GM12878 (cell line): ENCODE results near the gene BBOX1.

Experiments used
- EZH2 ChIP-seq: IDR thresholded peaks from 2 replicates; pipeline ENCODE4 v1.6.1; 2012; ENCODE audit warnings: low read depth, mild to moderate bottlenecking, control low read depth, inconsistent platforms, low read length, borderline replicate concordance; ENCODE audit not compliant: control insufficient read depth
- HDAC2 ChIP-seq: fragments of 200-600 bp; sonication (generic); IDR thresholded peaks from 2 replicates; pipeline ENCODE4 v1.6.1; 2017
- SPI1 ChIP-seq: IDR thresholded peaks from 2 replicates; pipeline ENCODE4 v1.6.1; 2011; ENCODE audit warnings: low read depth, mild to moderate bottlenecking, low read length, moderate library complexity, borderline replicate concordance; ENCODE audit not compliant: insufficient read depth
- TCF12 ChIP-seq: IDR thresholded peaks from 2 replicates; pipeline ENCODE4 v1.6.1; 2011; ENCODE audit warnings: low read depth, mild to moderate bottlenecking, low read length
- YY1 ChIP-seq: IDR thresholded peaks from 2 replicates; pipeline ENCODE4 v1.6.1; 2011; ENCODE audit warnings: low read depth, mild to moderate bottlenecking, low read length
- TF ChIP-seq, protein P1 (sequence below): IDR thresholded peaks from 2 replicates; pipeline ENCODE4 v1.6.1; 2011; ENCODE audit warnings: low read depth, mild to moderate bottlenecking, low read length, moderate library complexity, borderline replicate concordance; ENCODE audit errors: extremely low read depth
- TF ChIP-seq, protein P2 (sequence below): fragments of 450-650 bp; IDR thresholded peaks from 2 replicates; pipeline ENCODE4 v1.6.1; 2016; ENCODE audit warnings: mild to moderate bottlenecking, moderate library complexity, borderline replicate concordance
- TF ChIP-seq, protein P3 (sequence below): IDR thresholded peaks from 2 replicates; pipeline ENCODE4 v1.6.1; 2011; ENCODE audit warnings: borderline replicate concordance, low read depth, mild to moderate bottlenecking, moderate library complexity, mixed read lengths, low read length; ENCODE audit not compliant: insufficient read depth; ENCODE audit errors: extremely low read length
- TF ChIP-seq, protein P4 (sequence below), 3 experiments: IDR thresholded peaks in 2 of 3; conservative IDR thresholded peaks in 1 of 3; 2 replicates each; pipeline ENCODE4 v1.5.1; 2011; ENCODE audit warnings: low read depth in 3 of 3, low read length in 3 of 3, mild to moderate bottlenecking in 3 of 3, control low read depth in 2 of 3, moderate library complexity in 2 of 3, inconsistent platforms in 1 of 3, mixed read lengths in 1 of 3; ENCODE audit not compliant: control insufficient read depth in 2 of 3, insufficient read depth in 1 of 3; ENCODE audit errors: extremely low read depth in 1 of 3

DNA sequence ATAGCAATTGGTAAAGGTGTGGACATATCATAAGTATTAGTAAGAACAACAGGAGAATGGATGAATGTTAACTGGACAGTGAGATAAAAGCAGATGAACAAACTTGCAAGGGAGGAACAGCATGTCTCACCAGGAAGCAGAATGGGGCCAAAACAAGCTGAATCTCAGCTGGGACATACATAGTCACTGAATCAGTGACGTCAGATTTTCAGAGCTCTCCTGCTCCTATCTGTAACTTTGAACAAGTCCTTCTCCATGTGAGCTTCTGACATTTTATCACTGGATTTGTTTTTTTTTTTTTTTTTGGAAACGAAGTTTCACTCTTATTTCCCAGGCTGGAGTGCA, 118.7 kb downstream of the BBOX1 start:
- TF ChIP-seq, protein P1, sequence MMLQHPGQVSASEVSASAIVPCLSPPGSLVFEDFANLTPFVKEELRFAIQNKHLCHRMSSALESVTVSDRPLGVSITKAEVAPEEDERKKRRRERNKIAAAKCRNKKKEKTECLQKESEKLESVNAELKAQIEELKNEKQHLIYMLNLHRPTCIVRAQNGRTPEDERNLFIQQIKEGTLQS, result no peak
- TF ChIP-seq SPI1, result no peak
- TF ChIP-seq YY1, result no peak
- TF ChIP-seq, protein P2, sequence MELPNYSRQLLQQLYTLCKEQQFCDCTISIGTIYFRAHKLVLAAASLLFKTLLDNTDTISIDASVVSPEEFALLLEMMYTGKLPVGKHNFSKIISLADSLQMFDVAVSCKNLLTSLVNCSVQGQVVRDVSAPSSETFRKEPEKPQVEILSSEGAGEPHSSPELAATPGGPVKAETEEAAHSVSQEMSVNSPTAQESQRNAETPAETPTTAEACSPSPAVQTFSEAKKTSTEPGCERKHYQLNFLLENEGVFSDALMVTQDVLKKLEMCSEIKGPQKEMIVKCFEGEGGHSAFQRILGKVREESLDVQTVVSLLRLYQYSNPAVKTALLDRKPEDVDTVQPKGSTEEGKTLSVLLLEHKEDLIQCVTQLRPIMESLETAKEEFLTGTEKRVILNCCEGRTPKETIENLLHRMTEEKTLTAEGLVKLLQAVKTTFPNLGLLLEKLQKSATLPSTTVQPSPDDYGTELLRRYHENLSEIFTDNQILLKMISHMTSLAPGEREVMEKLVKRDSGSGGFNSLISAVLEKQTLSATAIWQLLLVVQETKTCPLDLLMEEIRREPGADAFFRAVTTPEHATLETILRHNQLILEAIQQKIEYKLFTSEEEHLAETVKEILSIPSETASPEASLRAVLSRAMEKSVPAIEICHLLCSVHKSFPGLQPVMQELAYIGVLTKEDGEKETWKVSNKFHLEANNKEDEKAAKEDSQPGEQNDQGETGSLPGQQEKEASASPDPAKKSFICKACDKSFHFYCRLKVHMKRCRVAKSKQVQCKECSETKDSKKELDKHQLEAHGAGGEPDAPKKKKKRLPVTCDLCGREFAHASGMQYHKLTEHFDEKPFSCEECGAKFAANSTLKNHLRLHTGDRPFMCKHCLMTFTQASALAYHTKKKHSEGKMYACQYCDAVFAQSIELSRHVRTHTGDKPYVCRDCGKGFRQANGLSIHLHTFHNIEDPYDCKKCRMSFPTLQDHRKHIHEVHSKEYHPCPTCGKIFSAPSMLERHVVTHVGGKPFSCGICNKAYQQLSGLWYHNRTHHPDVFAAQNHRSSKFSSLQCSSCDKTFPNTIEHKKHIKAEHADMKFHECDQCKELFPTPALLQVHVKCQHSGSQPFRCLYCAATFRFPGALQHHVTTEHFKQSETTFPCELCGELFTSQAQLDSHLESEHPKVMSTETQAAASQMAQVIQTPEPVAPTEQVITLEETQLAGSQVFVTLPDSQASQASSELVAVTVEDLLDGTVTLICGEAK, result no peak
- no peak for TF ChIP-seq HDAC2
- TF ChIP-seq EZH2, result no peak
- no peak for TF ChIP-seq TCF12
- TF ChIP-seq, protein P3, sequence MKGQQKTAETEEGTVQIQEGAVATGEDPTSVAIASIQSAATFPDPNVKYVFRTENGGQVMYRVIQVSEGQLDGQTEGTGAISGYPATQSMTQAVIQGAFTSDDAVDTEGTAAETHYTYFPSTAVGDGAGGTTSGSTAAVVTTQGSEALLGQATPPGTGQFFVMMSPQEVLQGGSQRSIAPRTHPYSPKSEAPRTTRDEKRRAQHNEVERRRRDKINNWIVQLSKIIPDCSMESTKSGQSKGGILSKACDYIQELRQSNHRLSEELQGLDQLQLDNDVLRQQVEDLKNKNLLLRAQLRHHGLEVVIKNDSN, result no peak
- TF ChIP-seq, protein P4, sequence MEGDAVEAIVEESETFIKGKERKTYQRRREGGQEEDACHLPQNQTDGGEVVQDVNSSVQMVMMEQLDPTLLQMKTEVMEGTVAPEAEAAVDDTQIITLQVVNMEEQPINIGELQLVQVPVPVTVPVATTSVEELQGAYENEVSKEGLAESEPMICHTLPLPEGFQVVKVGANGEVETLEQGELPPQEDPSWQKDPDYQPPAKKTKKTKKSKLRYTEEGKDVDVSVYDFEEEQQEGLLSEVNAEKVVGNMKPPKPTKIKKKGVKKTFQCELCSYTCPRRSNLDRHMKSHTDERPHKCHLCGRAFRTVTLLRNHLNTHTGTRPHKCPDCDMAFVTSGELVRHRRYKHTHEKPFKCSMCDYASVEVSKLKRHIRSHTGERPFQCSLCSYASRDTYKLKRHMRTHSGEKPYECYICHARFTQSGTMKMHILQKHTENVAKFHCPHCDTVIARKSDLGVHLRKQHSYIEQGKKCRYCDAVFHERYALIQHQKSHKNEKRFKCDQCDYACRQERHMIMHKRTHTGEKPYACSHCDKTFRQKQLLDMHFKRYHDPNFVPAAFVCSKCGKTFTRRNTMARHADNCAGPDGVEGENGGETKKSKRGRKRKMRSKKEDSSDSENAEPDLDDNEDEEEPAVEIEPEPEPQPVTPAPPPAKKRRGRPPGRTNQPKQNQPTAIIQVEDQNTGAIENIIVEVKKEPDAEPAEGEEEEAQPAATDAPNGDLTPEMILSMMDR (IDR thresholded peaks at IDR 0.05 in 2 of 3, conservative IDR thresholded peaks at IDR 0.05 in 1 of 3; ENCODE audit: control insufficient read depth in 2 of 3, extremely low read depth in 1 of 3, insufficient read depth in 1 of 3, low read depth in 3 of 3, low read length in 3 of 3), result no peak
